ENCODE measurements around the gene WDFY4. TPM values are rescaled to one million over a fixed set of nuclear protein-coding genes. Genes with fewer than 3 reads are reported as not detected.

Gene WDFY4
- total and polyA plus RNA-seq, 9 of the 15 experiments (the other 6 are each of a cell fraction or from before 2014, with no cell fraction given) = 0.01 to 0.02 (median 0.01) TPM; not detected in 6

- no peaks in the 10 kb centered on the region for H3K9me3 ChIP-seq (replicated peaks; ENCODE audit: control insufficient read depth, insufficient read depth, low read depth, low read length)
- no peak for DNase-seq (ENCODE audit: extremely low read depth in 1 of 4, low spot score in 3 of 4)
- no peak overlapping the region for H3K27ac ChIP-seq (ENCODE audit: extremely low read depth, low read depth, low read length)
- WGBS (ENCODE audit: insufficient coverage, low coverage, missing lambda C conversion rate) = 37% methylated on average over 5 of the region's 5 CpGs
- ChIA-PET CTCF (ENCODE audit: low intra/inter-chr PET ratio) (no interaction called here), POLR2A (interaction anchor here (0.6 to 1.7 kb wide), 4 partner anchors 14 to 452 kb away, joined by 3 to 6 read pairs (median 4); no protein-coding TSS in a partner anchor)
- in situ Hi-C loops (cut with MboI) (no loop called here), intact Hi-C loops (cut with micrococcal nuclease) (no loop called here)
- H3K79me2 ChIP-seq (ENCODE audit: control insufficient read depth, insufficient read depth, low read length) = no peaks in the 10 kb centered on the region
- peak; percentile 27; the same call in 2 of the 3 replicates for ATAC-seq
- no TSS peak for BruUV-seq (replicated peaks)
- no peak overlapping the region for H3K4me3 ChIP-seq
- H2AFZ ChIP-seq (ENCODE audit: low read depth, low read length) = no peak overlapping the region
- no peaks in the 10 kb centered on the region for H4K20me1 ChIP-seq (replicated peaks; ENCODE audit: control insufficient read depth, insufficient read depth, low read length)
- no peaks in the 10 kb centered on the region for H3K27me3 ChIP-seq (ENCODE audit: control insufficient read depth in 2 of 2, insufficient read depth in 2 of 2, low read length in 2 of 2)
- TF ChIP-seq SMARCE1 (IDR thresholded peaks at IDR 0.05) (no peak), FOXO4 (CRISPR knock-in tag; IDR thresholded peaks at IDR 0.05) (no peak), ZNF23 (CRISPR knock-in tag; IDR thresholded peaks at IDR 0.05) (no peak), RFX7 (CRISPR knock-in tag; IDR thresholded peaks at IDR 0.05) (no peak), ZNF280A (IDR thresholded peaks at IDR 0.05; ENCODE audit: low read depth, partially characterized antibody) (no peak), CBFB (CRISPR knock-in tag; IDR thresholded peaks at IDR 0.05) (no peak), HDAC3 (IDR thresholded peaks at IDR 0.05; ENCODE audit: borderline replicate concordance, partially characterized antibody) (no peak), PCBP2 (IDR thresholded peaks at IDR 0.05; ENCODE audit: low read depth, low read length, poor library complexity, severe bottlenecking) (no peak), NR3C1 (CRISPR knock-in tag; IDR thresholded peaks at IDR 0.05) (no peak), POLR3A (IDR thresholded peaks at IDR 0.05; ENCODE audit: borderline replicate concordance, extremely low read depth, insufficient read depth, insufficient read length) (no peak), TSC22D4 (tag; IDR thresholded peaks at IDR 0.05) (no peak), HMGXB4 (CRISPR knock-in tag; IDR thresholded peaks at IDR 0.05) (no peak), DMBX1 (CRISPR knock-in tag; IDR thresholded peaks at IDR 0.05; ENCODE audit: borderline replicate concordance) (no peak)
- H3K9me1 ChIP-seq (ENCODE audit: control insufficient read depth, insufficient read depth, low read length) = no peaks in the 10 kb centered on the region
- H3K9ac ChIP-seq (ENCODE audit: insufficient read depth in 1 of 2, low read depth in 2 of 2, low read length in 2 of 2) = no peak overlapping the region
- FAIRE-seq = no peak
- no peaks in the 10 kb centered on the region for H3K36me3 ChIP-seq (ENCODE audit: control insufficient read depth, insufficient read depth, low read length)
- H3K4me2 ChIP-seq (ENCODE audit: insufficient read depth, low read length) = no peak overlapping the region
- no peaks in the 10 kb centered on the region; a peak in 1 of 5 replicates for H3K4me1 ChIP-seq (replicated peaks in 1 of 2; ENCODE audit: control insufficient read depth in 2 of 2, insufficient read depth in 2 of 2, low read length in 2 of 2)
Observed at GRCh38 chr10:49023752-49024151, 339.1 kb downstream of the WDFY4 start.
